Hematopoietic multipotent progenitor cell treated with erythropoietin and hydrocortisone succinate and interleukin-3 and kit ligand, for 6 days (in vitro differentiated cells): ENCODE results near the gene DFFA.
"Not testable (repeated sequence)": the region's sequence is repeated elsewhere in the genome, so short reads cannot be mapped to it uniquely, and the experiment has no call there.

Experiments used
- DNase-seq: peaks from one replicate; pipeline ENCODE4 v3.0.0-alpha.2; 2015

The DFFA gene

DNA sequence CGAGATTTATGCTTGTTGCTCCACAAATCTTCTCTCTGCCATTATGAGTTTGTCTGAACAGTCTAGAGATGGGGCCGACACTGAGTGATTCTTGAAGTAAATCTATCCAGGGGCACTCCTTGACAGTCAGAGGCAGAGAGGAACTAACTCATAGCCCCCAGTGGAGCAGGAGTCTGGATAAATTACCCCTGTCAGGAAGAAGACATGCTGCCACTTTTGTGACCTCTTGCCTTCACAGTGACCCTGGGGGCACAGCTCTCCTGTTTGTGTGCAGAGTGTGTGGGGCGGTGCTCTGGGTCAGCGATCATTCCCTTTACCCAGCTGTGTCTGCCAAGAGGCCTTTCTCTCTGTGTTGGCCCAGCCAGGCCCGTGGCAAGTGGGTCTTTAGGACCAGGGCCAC lies 31.9 kb upstream of the DFFA start:
- no peak for DNase-seq

DNA sequence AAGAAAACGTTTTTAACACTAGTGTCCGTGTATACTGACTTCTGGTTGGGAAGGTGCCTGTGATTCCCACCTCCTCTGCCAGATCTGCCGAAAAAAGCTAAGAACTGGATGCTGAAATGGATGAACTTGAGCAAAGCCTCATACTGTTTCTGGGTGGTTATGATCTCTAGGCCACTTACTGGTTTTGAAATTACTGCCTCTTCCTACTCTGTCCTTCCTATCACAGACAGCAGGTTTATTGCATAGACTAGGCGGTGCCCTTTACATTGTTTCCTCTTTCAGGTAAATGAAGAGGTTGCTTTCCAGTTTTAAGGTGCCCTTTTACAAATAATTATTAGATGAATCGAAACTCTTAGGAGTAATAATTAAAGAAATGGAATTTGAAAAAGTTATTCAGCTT lies 29.9 kb upstream of the DFFA start:
- no peak for DNase-seq

DNA sequence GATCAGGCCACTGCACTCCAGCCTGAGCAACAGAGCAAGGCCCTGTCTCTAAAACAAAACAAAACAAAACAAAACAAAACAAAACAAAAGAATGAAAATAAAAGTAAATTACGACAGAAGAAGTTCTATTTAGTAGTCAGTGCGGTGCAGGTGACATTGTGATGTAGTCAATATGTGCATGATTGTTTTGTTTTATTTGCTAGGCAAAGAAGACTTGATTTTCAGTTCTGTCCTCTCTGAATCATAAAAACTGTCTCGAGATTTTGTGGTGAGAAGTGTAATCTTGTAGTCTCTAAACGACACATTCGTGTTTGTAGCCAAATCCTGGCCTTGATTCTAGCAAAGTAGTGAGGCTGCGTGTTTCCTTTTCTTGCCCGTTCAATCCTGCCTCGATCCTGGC lies 25.9 kb upstream of the DFFA start:
- no peak for DNase-seq

DNA sequence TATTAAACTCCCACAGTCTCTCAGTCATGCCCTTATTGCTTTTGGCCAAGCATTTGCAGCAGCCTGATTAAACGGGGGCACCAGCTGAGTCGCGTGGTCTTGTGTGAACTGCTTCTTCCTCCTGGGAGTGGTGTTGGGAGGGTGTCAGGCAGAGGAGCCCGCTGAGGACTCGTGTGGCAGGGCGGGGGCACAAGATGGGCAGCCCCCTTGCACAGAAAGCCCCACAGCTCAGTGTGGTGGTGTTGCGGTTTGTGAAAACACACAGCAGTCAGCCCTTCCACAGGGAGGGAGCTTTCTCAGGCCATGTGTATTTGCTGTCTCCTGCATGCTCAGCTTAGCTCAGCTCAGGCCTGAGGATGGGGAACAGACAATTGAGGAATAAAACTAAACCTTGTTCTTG lies 24.8 kb upstream of the DFFA start:
- DNase-seq = no peak

DNA sequence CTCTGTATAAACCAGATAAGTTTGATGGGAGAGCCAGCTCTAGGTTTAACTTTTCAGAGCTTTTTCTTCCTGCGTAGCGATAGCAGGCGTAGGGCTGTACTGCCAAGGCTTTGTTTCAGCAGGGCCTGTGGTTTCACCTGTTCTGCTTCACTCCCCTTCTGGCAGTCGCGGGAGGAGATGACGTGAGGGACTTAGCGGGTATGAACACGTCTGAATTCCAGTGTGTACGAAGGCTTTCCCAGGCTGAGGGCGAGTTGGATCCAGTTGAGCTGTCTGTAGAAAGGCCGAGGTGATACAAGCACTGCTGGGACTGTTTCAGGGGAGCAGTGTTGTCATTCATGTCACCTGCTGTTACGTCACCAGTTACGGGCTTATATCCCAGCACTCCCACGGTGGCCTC lies 23.6 kb upstream of the DFFA start:
- DNase-seq = no peak

DNA sequence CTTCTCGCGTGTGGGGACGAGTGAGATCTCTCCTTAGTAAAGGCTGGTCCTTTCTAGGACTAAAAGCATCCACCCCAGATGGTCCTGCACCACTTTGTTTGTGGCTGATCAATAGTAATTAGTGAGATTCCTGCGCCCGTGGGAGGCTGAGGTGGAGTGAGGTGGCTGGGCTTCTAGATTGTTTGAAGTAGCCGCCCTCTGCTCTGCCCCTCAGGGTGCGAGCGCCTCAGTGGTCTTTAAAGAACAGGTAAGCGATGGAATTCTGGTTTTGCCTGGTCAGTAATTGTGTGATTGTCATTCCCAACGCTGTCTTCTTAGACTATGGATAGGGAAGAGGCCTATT lies 23.1 kb upstream of the DFFA start:
- DNase-seq = no peak

DNA sequence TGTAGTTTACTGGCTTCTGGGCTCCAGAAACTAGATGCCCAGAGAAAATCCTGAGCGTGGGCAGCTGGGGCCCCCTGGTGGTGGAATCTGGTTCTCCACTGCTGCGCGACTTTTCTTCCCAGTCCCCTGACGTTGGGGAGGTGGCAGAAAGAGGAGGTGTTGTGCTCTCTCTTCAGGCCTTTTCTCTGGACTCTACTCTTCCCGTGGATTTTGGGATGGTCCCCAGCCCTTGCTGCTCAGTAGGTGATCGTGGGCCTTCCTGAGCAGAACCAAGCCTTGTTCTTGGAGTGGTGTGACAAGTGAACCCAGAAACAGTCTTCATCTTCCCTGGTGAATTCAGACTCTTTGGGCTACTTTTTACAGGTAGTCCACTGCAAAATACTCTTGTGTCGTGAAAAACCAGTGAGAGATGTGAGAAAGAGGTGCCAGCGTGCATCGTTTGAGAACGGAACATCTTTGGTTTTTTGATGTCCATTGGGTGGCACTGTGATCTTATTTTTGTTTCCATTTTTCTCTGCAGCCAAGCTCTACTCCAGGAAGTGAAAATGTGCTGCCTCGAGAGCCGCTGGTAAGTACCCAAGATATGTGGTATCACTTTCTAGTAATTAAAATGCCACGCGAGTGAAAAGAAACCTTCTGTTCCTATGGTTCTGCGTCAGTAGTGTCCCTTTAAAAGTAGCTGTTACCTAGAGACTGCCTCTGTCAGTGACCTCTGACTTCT lies 22.6 kb upstream of the DFFA start:
- DNase-seq = peak; percentile 88

DNA sequence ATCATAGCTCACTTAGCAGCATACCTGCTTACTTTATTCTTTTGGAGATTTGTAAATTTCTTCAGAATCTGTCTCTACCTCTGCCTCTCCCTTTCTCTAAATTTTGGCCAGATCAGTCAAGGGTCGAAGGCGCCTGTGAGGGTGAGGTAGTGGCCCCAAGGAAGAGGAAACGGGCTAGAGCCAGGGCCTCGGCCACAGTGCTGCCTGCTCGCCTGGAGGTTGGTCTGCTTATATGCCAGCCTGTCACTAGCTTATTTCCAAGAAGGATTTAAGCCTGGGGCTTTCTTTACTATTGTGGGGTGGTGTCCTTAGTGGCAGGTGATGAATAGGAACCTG lies 22.1 kb upstream of the DFFA start:
- no peak for DNase-seq

DNA sequence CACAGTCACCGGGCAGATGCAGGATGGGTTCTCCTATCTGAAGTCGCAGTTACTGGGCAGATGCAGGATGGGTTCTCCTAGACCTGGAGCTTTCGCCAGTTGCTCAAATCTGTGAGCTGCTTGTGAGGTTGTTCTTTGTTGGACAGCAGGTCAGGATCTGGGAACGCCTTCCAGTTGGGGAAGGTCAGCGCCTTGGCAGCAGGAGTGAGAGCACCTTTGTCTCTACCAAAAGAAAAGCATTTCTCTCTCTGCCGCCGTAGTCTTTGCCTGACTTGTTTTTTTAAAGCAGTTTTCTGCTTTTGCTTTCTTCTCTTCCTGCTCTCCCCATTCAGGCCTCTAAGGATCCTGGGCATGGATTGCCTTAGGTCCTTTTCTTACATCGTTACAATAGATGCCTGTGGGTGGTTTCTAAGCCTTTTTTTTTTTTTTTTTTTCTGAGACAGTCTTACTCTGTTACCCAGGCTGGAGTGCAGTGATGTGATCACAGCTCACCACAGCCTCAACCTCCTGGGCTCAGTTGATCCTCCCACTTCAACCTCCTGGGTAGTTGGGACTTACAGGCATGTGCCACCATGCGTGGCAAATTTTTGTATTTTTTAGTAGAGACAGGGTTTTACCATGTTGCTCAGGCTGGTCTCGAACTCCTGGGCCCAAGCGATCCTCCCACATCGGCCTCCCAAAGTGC lies 18.1 kb upstream of the DFFA start:
- no peak for DNase-seq

DNA sequence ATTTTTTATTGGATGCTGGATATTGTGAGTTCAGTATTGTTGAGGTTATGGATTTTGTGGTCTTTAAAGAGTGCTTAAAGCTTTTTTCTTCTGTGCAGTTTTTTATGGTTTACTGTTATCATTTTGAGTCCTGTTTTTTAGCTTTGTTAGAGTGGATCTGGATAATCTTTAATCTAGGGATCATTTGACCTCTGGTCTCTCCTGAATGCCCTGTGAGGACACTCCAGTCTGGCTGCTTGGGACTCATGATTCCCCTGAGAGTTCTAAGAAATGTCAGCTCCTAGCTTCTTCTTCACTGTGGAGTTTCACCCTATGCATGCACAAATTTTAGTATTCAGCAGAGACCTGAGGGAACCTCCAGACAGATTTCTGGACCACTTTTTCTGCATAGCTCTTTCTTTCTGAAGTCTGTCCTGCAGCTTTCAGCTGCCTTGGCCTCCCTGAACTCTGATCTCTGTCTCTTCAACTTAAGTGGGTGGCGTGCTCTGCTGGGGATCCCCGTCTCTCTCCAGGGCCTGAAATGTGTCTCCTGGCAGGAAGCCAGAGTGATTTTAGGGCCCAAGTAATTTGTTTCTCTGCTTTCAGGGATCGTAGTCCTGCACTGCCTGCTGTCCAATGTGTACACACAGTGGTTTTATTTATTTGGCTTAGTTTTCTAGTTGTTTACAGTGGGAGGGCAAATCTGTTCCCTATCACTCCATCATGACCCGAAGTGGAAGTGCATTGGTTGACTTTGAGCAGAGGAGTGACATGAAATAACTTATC lies 17.1 kb upstream of the DFFA start:
- no peak for DNase-seq

DNA sequence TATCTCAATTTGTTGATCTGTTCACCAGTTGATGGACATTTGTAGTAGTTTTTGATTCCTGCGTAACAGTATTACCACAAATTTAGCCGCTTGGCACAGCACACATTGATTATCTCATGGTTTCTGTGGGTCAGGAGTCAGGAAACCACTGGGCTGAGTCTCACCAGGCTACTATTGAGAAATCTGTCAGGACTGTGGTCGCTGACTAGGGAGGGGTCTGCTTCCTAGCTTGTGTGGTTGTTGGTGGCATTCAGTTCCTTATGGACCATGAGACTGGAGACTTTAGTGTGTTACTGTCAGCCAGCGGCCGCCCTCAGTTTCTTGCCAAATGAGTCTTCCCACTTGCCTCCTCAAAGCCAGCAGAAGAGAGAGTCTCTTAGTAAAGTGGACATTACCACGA lies 12.2 kb upstream of the DFFA start:
- DNase-seq = peak; percentile 64

DNA sequence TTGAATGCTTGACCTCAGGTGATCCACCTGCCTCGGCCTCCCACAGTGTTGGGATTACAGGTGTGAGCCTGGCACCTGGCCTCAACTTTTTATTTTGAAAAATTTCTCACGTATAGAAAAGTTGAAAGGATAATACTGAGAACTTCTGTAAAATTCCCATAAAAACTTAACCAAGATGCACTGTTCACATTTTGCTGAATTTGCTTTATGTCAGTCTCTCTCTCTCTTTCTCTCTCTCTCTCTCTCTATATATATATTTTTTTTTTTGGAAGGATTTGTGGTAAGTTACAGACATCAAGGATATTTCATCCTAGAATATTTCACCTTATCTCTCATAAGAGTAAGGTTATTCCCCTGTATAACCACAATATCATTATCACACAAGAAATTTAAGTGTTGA lies 8.3 kb upstream of the DFFA start:
- DNase-seq = no peak

DNA sequence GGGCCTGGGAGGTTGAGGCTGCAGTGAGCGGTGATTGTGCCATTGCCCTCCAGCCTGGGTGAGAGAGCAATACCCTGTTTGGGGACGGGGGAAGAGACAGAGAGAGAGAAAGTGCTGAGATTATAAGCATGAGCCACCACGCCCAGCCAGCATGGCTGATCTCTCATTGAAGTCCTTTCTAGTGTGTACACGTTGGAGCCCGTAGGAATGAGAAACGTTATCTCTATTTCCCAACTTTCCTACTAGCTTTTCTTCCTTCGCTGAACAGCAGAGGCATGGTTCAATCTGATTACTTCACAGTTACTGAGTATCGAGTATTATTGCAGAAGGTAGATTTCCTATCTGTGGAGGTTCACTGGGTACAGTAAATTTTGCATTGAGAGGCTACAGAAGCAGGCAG lies 7.0 kb upstream of the DFFA start:
- DNase-seq = no peak

DNA sequence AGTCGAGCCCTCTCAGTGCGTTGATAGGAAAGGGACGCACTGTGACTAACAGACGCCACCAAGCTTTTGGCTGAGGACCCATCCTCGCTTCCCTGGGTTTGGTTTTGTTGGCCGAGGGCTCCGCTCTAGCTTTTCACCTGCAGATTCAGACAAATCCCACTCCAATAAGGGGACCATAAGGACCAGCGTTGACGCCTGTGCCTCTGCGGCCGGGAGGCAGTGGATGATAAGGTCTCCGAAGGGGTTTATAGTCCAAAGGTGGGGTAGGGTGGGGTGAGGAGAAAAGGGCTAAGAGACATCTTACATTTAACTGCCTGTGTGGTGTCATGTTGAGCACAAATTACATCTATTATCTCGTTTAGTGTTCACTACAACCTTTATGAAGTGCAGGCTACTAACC lies 3.2 kb upstream of the DFFA start:
- no peak for DNase-seq

DNA sequence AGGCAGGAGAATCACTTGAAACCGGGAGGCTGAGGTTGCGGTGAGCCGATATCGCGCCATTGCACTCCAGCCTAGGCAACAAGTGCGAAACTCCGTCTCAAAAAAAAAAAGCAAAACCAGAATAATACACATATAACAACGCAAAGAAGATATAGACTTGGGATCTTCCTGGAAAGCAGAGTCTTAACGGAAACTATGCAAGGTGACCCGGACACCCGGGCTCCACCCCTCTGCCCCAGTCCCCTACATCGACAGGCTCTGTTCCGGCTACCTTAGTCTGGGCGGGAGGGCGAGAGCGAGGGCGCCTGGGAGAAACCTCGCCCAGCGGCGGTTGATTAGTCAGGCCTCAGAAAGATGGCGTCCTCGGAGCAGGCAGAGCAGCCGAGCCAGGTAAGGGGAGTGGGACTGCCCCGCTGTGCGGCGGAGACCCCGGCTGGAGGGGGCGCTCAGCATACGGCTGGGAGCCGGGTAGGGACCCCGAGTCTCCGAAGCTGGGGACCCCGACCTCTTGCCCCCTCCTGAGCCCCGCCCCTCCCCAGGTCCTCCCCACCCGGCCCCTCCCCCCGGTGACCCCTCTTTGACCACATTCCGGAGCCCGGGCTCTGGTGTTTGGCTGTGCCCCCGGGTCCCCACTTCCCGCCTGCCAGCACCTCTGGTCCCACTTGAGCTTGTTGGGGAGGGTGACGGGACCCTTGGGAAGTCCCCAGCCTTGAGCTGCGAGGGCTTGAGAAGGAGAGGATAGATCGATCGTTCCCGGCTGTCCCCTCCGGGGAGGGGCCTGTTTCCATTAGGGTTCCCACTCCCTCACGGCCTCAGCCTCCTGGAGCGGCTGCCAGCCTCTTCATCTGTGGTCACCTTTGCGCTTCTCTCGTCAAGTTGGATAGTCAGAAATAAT lies 2.5 kb upstream of the DFFA start, which contains the start of gene PEX14:
Gene PEX14, plus strand, starts transcription at position 338 of the 895 bp plus-strand sequence. Its CDS starts 17 bp downstream, at position 355.
- peak; percentile 97 for DNase-seq

DNA sequence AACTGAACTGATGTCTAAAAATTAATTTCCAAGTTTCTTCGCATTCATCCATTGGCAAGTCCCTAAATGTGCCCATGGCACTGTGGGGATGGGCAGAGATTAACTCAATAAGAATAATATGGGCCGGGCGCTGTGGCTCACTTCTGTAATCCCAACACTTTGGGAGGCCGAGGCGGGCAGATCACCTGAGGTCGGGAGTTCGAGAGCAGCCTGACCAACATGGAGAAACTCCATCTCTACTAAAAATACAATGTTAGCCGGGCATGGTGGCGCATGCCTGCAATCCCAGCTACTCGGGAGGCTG lies 1.9 kb upstream of the DFFA start:
- DNase-seq = not testable (repeated sequence)

DNA sequence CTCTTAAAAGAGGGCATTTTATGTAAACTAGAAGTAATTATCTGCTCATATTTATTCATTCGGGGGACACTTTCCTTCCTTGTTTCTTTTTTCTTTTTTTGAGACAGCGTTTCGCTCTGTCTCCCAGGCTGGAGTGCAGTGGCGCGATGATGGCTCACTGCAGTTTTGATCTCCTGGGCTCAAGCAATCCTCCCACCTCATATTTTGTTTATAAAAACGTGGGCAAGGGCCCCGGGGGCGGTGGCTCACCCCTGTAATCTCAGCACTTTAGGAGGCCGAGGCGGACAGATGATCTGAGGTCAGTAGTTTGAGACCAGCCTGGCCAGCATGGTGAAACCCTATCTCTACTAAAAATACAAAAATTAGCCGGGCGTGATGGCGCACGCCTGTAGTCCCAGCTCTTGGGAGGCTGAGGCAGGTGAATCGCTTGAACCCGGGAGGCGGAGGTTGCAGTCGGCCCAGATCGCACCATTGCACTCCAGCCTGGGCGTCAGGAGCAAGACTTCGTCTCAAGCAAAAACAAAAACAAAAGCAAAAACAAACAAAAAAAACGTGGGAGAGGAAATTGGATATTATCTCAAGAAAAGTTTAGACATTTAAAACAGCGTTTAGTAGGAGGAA lies 926 bp upstream of the DFFA start:
- DNase-seq = no peak

DNA sequence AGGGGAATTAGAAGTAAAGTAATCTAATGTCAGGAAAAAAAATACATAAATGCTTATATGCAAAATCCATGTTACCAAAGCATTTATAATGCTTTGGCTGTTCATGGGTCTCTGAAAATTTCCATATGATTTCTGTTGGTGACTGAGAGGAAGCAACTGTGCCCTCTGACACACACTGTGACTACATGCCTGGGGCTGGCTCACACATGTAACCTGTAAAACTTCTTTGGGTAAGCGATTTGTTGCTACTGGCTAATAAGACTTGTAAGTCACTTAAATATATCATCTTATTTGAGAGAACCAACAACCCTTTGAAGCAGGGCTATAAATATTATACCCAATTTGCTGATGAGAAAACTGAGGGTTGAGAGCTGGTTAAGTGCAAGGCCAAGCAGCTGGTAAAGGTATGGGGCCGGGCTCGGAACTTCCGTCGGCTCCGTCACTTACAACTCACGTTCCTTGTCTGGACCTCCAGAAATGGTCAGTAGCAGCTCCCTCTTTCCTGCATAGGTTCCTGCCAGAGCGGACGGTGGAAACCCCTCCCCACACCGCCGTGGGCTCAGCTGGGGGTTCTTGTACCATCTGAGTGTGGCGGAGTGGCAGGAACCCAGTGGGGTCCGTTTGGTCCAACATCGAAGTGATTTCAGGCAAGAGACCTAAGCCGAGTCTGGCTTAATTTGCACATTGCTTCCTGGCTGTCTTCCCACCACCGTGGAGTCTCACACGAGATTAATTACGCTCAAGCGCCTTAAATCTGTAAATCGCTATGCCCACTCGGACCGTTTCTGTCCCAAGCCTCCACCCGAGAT lies 714 bp downstream of the DFFA start:
- peak; percentile 51 for DNase-seq

DNA sequence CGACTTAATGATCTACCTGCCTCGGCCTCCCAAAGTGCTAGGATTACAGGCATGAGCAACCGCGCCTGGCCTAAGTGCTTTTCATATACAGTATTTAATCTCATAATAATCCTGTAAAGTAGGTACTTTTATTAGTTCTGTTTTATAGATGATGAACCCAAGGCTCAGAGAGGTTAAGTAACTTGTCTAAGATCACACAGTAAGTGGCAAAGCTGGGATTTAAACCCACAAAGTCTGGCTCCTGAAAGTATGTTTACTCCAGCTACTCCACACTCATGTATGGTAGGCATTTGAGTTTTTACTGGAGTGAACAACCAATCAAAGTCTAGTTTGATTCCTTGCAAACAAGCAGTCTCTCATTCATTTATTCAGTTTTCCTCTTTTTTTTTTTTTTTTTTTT lies 2.3 kb downstream of the DFFA start:
- no peak for DNase-seq

DNA sequence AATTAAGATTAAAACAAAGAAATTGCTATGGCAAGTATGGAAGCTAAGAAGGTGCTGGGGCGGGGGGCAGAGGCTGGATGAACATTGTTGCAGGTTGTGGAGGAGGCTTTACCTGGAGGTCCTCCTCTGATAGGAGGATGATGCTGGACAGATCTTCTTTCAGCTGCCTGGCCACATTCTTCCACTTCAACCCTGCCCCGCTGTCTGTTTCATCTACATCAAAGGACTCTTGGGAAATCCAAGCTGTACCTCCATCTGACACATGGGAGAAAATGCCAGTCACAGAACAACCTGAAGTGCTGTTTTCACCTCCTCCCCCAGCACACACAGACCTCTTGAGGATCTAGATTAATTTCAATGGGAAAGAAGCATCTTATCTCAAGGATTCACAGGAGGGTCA lies 5.3 kb downstream of the DFFA start:
- no peak for DNase-seq

DNA sequence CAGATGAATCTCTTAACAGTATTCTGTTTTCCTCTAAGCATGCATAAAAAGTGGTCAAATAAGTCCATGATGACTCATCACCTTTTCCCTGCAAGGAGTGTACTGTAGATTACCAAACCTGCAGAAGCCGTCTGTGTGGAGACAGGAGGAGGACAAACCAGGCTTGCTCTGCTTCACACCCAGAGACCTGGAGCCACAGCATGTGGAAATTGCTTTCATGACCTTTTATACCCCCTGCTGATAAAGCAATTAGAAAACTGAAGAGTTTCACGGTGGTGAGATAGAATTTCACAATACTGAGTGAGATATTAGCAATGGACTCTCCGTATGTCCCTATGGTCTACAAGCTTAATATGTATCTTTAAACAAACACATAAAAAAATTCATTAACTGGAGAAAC lies 13.1 kb downstream of the DFFA start:
- peak; percentile 88 for DNase-seq

DNA sequence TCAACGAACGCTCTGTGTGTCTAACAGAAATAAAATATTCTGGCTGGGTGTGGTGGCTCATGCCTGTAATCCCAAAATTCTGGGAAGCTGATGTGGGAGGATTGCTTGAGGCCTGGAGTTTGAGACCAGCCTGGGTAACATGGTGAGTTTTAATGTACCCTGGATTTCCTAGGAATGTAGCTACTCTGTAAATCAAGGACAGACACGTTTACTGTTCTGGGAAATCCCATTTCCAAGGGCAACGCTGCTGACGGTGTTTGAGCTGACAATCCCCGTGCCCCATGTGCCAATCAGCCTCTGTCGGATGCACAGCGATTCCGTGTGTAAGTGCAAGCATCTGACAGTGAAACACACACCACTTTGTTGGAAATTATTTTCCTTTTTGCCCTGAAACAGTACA lies 14.5 kb downstream of the DFFA start:
- DNase-seq = no peak
